Measurements from ENCODE around the gene UGT2B7. TPM values are rescaled to one million over a fixed set of nuclear protein-coding genes. Genes with fewer than 3 reads are reported as not detected.

UGT2B7 gene
- total and polyA plus RNA-seq, 10 of the 15 experiments (the other 5 are each of a cell fraction or from before 2014, with no cell fraction given): 0.73 to 2.9 (median 1.2) TPM

DNA sequence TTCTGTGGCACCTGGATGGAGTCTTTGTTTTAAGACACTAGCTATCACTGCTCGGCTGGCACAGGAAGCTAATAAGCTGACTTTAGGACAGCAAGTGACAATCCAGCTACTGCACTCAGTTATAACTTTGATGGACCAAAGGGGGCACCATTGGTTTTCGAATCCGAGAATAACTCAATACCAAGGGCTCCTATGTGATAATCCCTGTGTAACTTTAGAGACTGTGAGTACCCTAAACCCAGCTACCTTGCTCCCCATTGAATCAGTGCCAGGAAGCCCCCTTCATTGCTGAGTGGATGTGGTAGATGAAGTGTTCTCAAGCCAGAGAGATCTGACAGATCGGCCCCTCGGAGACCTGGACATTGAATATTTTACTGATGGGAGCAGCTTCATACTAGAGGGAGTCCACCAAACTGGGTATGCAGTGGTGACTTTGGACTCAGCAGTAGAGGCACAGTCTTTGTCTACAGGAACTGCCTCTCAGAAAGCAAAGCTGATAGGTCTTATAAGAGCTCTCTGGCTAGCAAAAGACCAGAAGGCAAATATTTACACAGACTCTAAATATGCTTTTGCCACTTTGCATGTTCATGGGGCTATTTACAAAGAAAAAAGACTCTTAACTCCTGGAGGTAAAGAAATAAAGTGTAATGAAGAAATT is 35.5 kb upstream of the UGT2B7 start:
- Histone ChIP-seq H2AFZ (ENCODE audit: control insufficient read depth, low read depth, low read length) (no peak overlapping the region), H3K4me2 (ENCODE audit: control insufficient read depth, insufficient read depth) (no peak overlapping the region), H3K4me1 (ENCODE audit: control insufficient read depth, insufficient read depth, low read length) (peaks cover 4% of the 10 kb centered on the region; the same call in 1 of the 2 replicates), H3K4me3 (no peak overlapping the region), H3K36me3 (ENCODE audit: control insufficient read depth in 2 of 2, insufficient read depth in 2 of 2, low read length in 1 of 2) (no peaks in the 10 kb centered on the region), H3K27ac (ENCODE audit: control insufficient read depth, insufficient read depth) (no peak overlapping the region), H3K27me3 (replicated peaks in 1 of 2; ENCODE audit: control insufficient read depth in 2 of 2, insufficient read depth in 2 of 2, low read length in 1 of 2) (no peaks in the 10 kb centered on the region), H4K20me1 (ENCODE audit: control insufficient read depth, insufficient read depth) (no peaks in the 10 kb centered on the region), H3K9ac (ENCODE audit: control insufficient read depth, insufficient read depth, low read length) (no peak overlapping the region), H3K79me2 (ENCODE audit: control insufficient read depth, insufficient read depth, low read length) (no peaks in the 10 kb centered on the region), H3K9me3 (replicated peaks; ENCODE audit: control insufficient read depth, insufficient read depth, low read length) (no peaks in the 10 kb centered on the region)
- no TSS peak for BruUV-seq (replicated peaks)
- no peak for TF ChIP-seq SMARCA5 (IDR thresholded peaks at IDR 0.05)
- peak in 2 of 3 experiments; percentile 16 to 25; a peak in 1 of 6 replicates for TF ChIP-seq CTCF (IDR thresholded peaks at IDR 0.05 in 2 of 3, conservative IDR thresholded peaks at IDR 0.05 in 1 of 3; ENCODE audit: control insufficient read depth in 2 of 3, extremely low read depth in 1 of 3, insufficient read depth in 1 of 3, low read depth in 3 of 3, low read length in 3 of 3)
- TF ChIP-seq HCFC1 (IDR thresholded peaks at IDR 0.05; ENCODE audit: low read length): no peak
- no peak for TF ChIP-seq EP300 (IDR thresholded peaks at IDR 0.05; ENCODE audit: borderline replicate concordance in 1 of 2, control insufficient read depth in 1 of 2, low read depth in 2 of 2, low read length in 2 of 2)
- peak; percentile 40; the same call in 1 of the 2 replicates for TF ChIP-seq RAD21 (IDR thresholded peaks at IDR 0.05; ENCODE audit: insufficient read depth, low read depth, low read length)
- TF ChIP-seq HDAC6 (IDR thresholded peaks at IDR 0.05; ENCODE audit: unreplicated experiment): no peak
- TF ChIP-seq JUND (IDR thresholded peaks at IDR 0.05; ENCODE audit: low read depth, low read length): no peak
- TF ChIP-seq RELA (IDR thresholded peaks at IDR 0.05; ENCODE audit: borderline replicate concordance, partially characterized antibody): no peak
- FAIRE-seq: no peak
- SMC1A ChIA-PET (ENCODE audit: uncharacterized antibody, unreplicated experiment): interaction anchor here (0.6 to 2.5 kb wide), 24 partner anchors 11 to 562 kb away, joined by 3 to 13 read pairs (median 3); no protein-coding TSS in a partner anchor
- in situ Hi-C loops (cut with MboI) (loop anchor here (25.0 kb wide), 1 partner anchor 1627 kb away; the partner anchor contains the start of gene UTP3), intact Hi-C loops (cut with micrococcal nuclease; ENCODE audit: unreplicated experiment) (loop anchor here (10.0 kb wide), 1 partner anchor 436 kb away; no protein-coding TSS in a partner anchor)
- CTCF ChIA-PET: interaction anchor here (0.6 to 2.9 kb wide), 19 partner anchors 9 to 562 kb away, joined by 3 to 24 read pairs (median 4); no protein-coding TSS in a partner anchor
- WGBS (ENCODE audit: insufficient coverage, insufficient replicate concordance, low lambda C conversion rate, missing lambda C conversion rate): 30% methylated on average over 5 of the region's 5 CpGs
- POLR2A ChIA-PET: interaction anchor here (1.2 to 1.6 kb wide), 2 partner anchors 11 to 20 kb away, joined by 4 read pairs; no protein-coding TSS in a partner anchor
- no peak for DNase-seq (ENCODE audit: low read depth, low spot score)
- no peak for ATAC-seq
- RAD21 ChIA-PET (ENCODE audit: unreplicated experiment): interaction anchor here (0.8 to 2.4 kb wide), 11 partner anchors 9 to 155 kb away, joined by 3 to 12 read pairs (median 4); no protein-coding TSS in a partner anchor
